ENCODE results near the gene NOXA1.

DNA sequence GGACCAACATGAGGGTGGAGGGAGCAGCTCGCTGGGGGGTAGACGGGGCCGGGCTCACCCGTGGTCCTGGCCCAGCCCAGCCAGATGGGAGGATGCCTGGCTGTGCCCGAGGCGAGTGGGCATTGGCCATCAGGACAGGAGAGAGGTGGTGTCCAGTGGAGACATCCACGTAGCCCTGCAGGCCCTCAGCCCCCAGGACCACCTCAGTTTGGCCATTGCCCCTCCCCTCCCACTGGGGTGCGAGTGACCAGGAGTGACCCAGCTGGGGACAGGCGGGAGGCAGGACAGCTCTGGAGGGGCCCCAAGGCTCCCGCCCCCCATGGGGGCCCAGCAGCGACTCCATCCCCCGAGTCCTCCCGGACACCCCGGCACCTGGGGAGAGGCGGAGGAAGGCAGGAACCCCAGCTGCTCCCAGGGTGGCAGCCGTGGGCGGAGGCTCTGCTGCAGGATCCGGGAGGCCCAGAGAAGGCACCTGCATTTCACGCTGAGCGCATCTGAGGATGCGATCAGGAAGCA lies 8.3 kb downstream of the NOXA1 start:
- no peak for TF ChIP-seq POLR2AphosphoS5 (IDR thresholded peaks at IDR 0.05)
- TF ChIP-seq, protein P1, sequence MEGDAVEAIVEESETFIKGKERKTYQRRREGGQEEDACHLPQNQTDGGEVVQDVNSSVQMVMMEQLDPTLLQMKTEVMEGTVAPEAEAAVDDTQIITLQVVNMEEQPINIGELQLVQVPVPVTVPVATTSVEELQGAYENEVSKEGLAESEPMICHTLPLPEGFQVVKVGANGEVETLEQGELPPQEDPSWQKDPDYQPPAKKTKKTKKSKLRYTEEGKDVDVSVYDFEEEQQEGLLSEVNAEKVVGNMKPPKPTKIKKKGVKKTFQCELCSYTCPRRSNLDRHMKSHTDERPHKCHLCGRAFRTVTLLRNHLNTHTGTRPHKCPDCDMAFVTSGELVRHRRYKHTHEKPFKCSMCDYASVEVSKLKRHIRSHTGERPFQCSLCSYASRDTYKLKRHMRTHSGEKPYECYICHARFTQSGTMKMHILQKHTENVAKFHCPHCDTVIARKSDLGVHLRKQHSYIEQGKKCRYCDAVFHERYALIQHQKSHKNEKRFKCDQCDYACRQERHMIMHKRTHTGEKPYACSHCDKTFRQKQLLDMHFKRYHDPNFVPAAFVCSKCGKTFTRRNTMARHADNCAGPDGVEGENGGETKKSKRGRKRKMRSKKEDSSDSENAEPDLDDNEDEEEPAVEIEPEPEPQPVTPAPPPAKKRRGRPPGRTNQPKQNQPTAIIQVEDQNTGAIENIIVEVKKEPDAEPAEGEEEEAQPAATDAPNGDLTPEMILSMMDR (IDR thresholded peaks at IDR 0.05), result no peak

Measured in transverse colon (tissue), 4 donors.